ENCODE measurements around the gene ALG12. TPM values are rescaled to one million over a fixed set of nuclear protein-coding genes. Genes with fewer than 3 reads are reported as not detected.

The ALG12 gene
- polyA plus RNA-seq, 1 of the 3 experiments (the other 2 are of a cell fraction) = 9.9 TPM

GRCh38 chr22:49941507-49942316 is 23.5 kb upstream of the ALG12 start:
- POLR2A ChIA-PET = no interaction called here
- Histone ChIP-seq H3K27me3 (ENCODE audit: insufficient read depth) (no peaks in the 10 kb centered on the region), H3F3A (replicated peaks; ENCODE audit: insufficient read depth) (peaks cover 5% of the 10 kb centered on the region), H4K20me1 (ENCODE audit: insufficient read depth) (no peaks in the 10 kb centered on the region), H2AFZ (ENCODE audit: low read depth) (no peak overlapping the region), H3K79me2 (ENCODE audit: insufficient read depth) (no peaks in the 10 kb centered on the region), H3K9me2 (no peaks in the 10 kb centered on the region), H3K27ac (ENCODE audit: low read depth in 2 of 2, low read length in 1 of 2) (no peak overlapping the region), H3K4me1 (ENCODE audit: control insufficient read depth in 1 of 2, insufficient read depth in 2 of 2, low read depth in 1 of 2, low read length in 1 of 2) (peaks cover 0 to 12% of the 10 kb centered on the region in 2 experiments; a peak in 3 of 4 replicates), H3K9ac (no peak overlapping the region), H3K4me3 (ENCODE audit: low read depth in 2 of 2, low read length in 1 of 2) (no peak overlapping the region), H3K4me2 (no peak overlapping the region), H3K36me3 (replicated peaks in 1 of 2; ENCODE audit: control insufficient read depth in 1 of 2, insufficient read depth in 2 of 2, low read length in 1 of 2) (no peaks in the 10 kb centered on the region), H3K9me3 (no peaks in the 10 kb centered on the region)
- TF ChIP-seq TEAD4 (IDR thresholded peaks at IDR 0.05; ENCODE audit: borderline replicate concordance, insufficient read depth) = no peak
- no peak for TF ChIP-seq FOXM1 (IDR thresholded peaks at IDR 0.05; ENCODE audit: low read depth)
- TF ChIP-seq JUND (IDR thresholded peaks at IDR 0.05) = no peak
- no peak for DNase-seq
- 91% methylated on average over 12 of the region's 17 CpGs for WGBS (ENCODE audit: low lambda C conversion rate)
- CTCF ChIA-PET = no interaction called here

DNA sequence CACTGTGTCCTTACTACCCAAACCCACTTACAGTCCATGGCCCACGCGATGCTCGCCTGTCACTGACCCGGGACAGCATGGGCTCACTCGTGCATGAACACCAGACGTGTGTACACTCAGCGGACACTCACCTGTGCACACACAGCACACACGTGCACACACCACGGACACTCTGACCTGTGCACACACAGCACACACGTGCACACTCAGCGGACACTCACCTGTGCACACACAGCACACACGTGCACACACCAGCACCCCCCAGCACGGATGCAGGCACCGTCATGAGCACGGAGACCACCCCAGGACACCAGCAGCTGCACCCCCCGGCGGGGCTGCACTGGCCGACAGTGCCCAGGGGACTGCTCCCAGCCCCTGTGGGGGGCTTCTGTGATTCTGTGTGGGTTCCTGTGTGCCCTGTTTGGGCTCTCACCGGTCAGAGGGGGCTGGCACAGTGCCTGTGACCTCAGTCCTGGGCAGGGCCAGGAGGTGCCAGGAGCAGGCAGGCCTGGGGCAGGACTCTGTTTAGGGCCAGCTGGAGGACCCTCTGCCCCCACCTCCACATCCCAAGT is 20.4 kb upstream of the ALG12 start:
- POLR2A ChIA-PET = no interaction called here
- Histone ChIP-seq H3K36me3 (replicated peaks in 1 of 2; ENCODE audit: control insufficient read depth in 1 of 2, insufficient read depth in 2 of 2, low read length in 1 of 2) (no peaks in the 10 kb centered on the region), H4K20me1 (ENCODE audit: insufficient read depth) (no peaks in the 10 kb centered on the region), H3K9me2 (no peaks in the 10 kb centered on the region), H3K4me2 (no peak overlapping the region), H3K9me3 (no peaks in the 10 kb centered on the region), H3F3A (replicated peaks; ENCODE audit: insufficient read depth) (no peaks in the 10 kb centered on the region), H3K27ac (ENCODE audit: low read depth in 2 of 2, low read length in 1 of 2) (no peak overlapping the region), H3K4me3 (ENCODE audit: low read depth in 2 of 2, low read length in 1 of 2) (no peak overlapping the region), H3K4me1 (ENCODE audit: control insufficient read depth in 1 of 2, insufficient read depth in 2 of 2, low read depth in 1 of 2, low read length in 1 of 2) (peaks cover 6 to 18% of the 10 kb centered on the region in 2 experiments; a peak in 2 of 4 replicates), H3K27me3 (ENCODE audit: insufficient read depth) (no peaks in the 10 kb centered on the region), H2AFZ (ENCODE audit: low read depth) (no peak overlapping the region), H3K9ac (no peak overlapping the region), H3K79me2 (ENCODE audit: insufficient read depth) (no peaks in the 10 kb centered on the region)
- 84% methylated on average over 9 of the region's 19 CpGs for WGBS (ENCODE audit: low lambda C conversion rate)
- CTCF ChIA-PET = interaction anchor here (1.2 to 1.3 kb wide), 2 partner anchors 9 to 55 kb away, joined by 3 to 4 read pairs; no protein-coding TSS in a partner anchor
- no peak for DNase-seq
- TF ChIP-seq ELF1 (IDR thresholded peaks at IDR 0.05) = no peak
- no peak for TF ChIP-seq FOXM1 (IDR thresholded peaks at IDR 0.05; ENCODE audit: low read depth)
- TF ChIP-seq, protein P1, sequence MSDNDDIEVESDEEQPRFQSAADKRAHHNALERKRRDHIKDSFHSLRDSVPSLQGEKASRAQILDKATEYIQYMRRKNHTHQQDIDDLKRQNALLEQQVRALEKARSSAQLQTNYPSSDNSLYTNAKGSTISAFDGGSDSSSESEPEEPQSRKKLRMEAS (IDR thresholded peaks at IDR 0.05; ENCODE audit: low read depth) = no peak
- TF ChIP-seq TAF1 (IDR thresholded peaks at IDR 0.05; ENCODE audit: borderline replicate concordance, low read depth, low read length) = no peak
- TF ChIP-seq SIN3A (IDR thresholded peaks at IDR 0.05; ENCODE audit: borderline replicate concordance, low read depth, low read length) = no peak
- TF ChIP-seq, protein P2, sequence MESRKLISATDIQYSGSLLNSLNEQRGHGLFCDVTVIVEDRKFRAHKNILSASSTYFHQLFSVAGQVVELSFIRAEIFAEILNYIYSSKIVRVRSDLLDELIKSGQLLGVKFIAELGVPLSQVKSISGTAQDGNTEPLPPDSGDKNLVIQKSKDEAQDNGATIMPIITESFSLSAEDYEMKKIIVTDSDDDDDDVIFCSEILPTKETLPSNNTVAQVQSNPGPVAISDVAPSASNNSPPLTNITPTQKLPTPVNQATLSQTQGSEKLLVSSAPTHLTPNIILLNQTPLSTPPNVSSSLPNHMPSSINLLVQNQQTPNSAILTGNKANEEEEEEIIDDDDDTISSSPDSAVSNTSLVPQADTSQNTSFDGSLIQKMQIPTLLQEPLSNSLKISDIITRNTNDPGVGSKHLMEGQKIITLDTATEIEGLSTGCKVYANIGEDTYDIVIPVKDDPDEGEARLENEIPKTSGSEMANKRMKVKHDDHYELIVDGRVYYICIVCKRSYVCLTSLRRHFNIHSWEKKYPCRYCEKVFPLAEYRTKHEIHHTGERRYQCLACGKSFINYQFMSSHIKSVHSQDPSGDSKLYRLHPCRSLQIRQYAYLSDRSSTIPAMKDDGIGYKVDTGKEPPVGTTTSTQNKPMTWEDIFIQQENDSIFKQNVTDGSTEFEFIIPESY (IDR thresholded peaks at IDR 0.05; ENCODE audit: borderline replicate concordance, low read depth) = no peak
- no peak for TF ChIP-seq MXI1 (IDR thresholded peaks at IDR 0.05; ENCODE audit: low read depth, low read length)
- TF ChIP-seq GATA2 (CRISPR knock-in tag; IDR thresholded peaks at IDR 0.05) = no peak
- no peak for TF ChIP-seq POLR2AphosphoS5 (IDR thresholded peaks at IDR 0.05; ENCODE audit: low read depth, low read length)
- no peak for TF ChIP-seq RCOR1 (IDR thresholded peaks at IDR 0.05; ENCODE audit: low read length)
- no peak for TF ChIP-seq EP300 (IDR thresholded peaks at IDR 0.05; ENCODE audit: borderline replicate concordance in 1 of 2, low read depth in 1 of 2, low read length in 1 of 2)
- no peak for TF ChIP-seq FOSL2 (IDR thresholded peaks at IDR 0.05; ENCODE audit: borderline replicate concordance, low read depth)
- no peak for TF ChIP-seq EZH2phosphoT487 (IDR thresholded peaks at IDR 0.05; ENCODE audit: borderline replicate concordance, low read depth)
- no peak for TF ChIP-seq YY1 (IDR thresholded peaks at IDR 0.05; ENCODE audit: low read depth)
